K562 (cell line): ENCODE data around the gene SIGLEC14. TPM values are rescaled to one million over a fixed set of nuclear protein-coding genes. Genes with fewer than 3 reads are reported as not detected.

ENCODE experiments used
- ATAC-seq: fragments of 200-7000 bp; cut with Tn5 transposase; 3 replicates; pipeline ENCODE4 v1.9.1; 2020; ENCODE audit warnings: moderate library complexity
- BruUV-seq: library from RNA; stranded (reverse); fragments of 400-500 nt; replicated peaks from 2 replicates; lab custom pipeline; 2021; lab: Mats Ljungman, UMichigan
- CTCF ChIA-PET: fragments of 300-600 bp; formaldehyde crosslinking; extraction: SDS; loops from one replicate; lab custom pipeline; 2021; ENCODE audit warnings: low intra/inter-chr PET ratio; lab: Yijun Ruan, JAX
- POLR2A ChIA-PET: fragments of 300-600, 350-650 bp; sonication (Branson Sonifier 250); formaldehyde crosslinking; extraction: SDS; loops from one replicate; lab custom pipeline; 2021; ENCODE audit warnings: antibody characterized with exemption, inconsistent platforms; lab: Yijun Ruan, JAX
- DNase-seq, 4 experiments: peaks; one replicate each; pipeline versions ENCODE4 v3.0.0 to v3.0.0-alpha.2; 2011 to 2018; ENCODE audit warnings: low spot score in 3 of 4, mixed read lengths in 3 of 4; ENCODE audit errors: extremely low read depth in 1 of 4
- FAIRE-seq: peaks from 2 replicates; lab custom pipeline; 2011; peaks lifted over from hg19 to GRCh38; lab: Jason Lieb, UNC
- H2AFZ ChIP-seq: 2 replicates; pipeline ENCODE4 v1.6.0; 2011; ENCODE audit warnings: low read depth, low read length, control low read depth, inconsistent platforms
- H3K27ac ChIP-seq: fragments of 200-600 bp; 3 replicates; pipeline ENCODE4 v1.8.0; 2011; ENCODE audit warnings: low read depth, mild to moderate bottlenecking, control low read depth, inconsistent platforms, low read length, moderate library complexity, mixed read lengths; ENCODE audit errors: extremely low read depth
- H3K27me3 ChIP-seq, 2 experiments: fragments of 300-600 bp in 1 of 2; 2 replicates in 1 of 2; 3 replicates in 1 of 2; pipeline versions ENCODE4 v1.6.0 to v1.8.0; 2011; ENCODE audit warnings: inconsistent platforms in 2 of 2, low read length in 2 of 2, mild to moderate bottlenecking in 1 of 2, mixed read lengths in 1 of 2, moderate library complexity in 1 of 2; ENCODE audit not compliant: control insufficient read depth in 2 of 2, insufficient read depth in 2 of 2
- H3K36me3 ChIP-seq: fragments of 300-600 bp; 3 replicates; pipeline ENCODE4 v1.8.0; 2011; ENCODE audit warnings: mild to moderate bottlenecking, low read length, inconsistent platforms; ENCODE audit not compliant: control insufficient read depth, insufficient read depth
- H3K4me1 ChIP-seq, 2 experiments: fragments of 200-600 bp in 1 of 2; replicated peaks in 1 of 2; 2 replicates in 1 of 2; 3 replicates in 1 of 2; pipeline versions ENCODE4 v1.5.1 to v1.8.0; 2011; ENCODE audit warnings: inconsistent platforms in 2 of 2, low read length in 2 of 2, mild to moderate bottlenecking in 1 of 2, mixed read lengths in 1 of 2, moderate library complexity in 1 of 2; ENCODE audit not compliant: control insufficient read depth in 2 of 2, insufficient read depth in 2 of 2
- H3K4me2 ChIP-seq: 2 replicates; pipeline ENCODE4 v1.6.1; 2011; ENCODE audit warnings: low read length, control low read depth, inconsistent platforms, mixed read lengths; ENCODE audit not compliant: insufficient read depth
- H3K4me3 ChIP-seq: fragments of 200-600 bp; sonication (generic), shearing (Covaris generic); 2 replicates; pipeline ENCODE4 v1.5.1; 2016; ENCODE audit warnings: control low read depth, inconsistent platforms
- H3K79me2 ChIP-seq: fragments of 200-600 bp; 3 replicates; pipeline ENCODE4 v1.8.0; 2011; ENCODE audit warnings: low read length, inconsistent platforms; ENCODE audit not compliant: control insufficient read depth, insufficient read depth
- H3K9ac ChIP-seq, 2 experiments: 2 replicates each; pipeline versions ENCODE4 v1.6.0 to v1.6.1; 2011; ENCODE audit warnings: low read depth in 2 of 2, low read length in 2 of 2, control low read depth in 1 of 2, inconsistent platforms in 1 of 2, mild to moderate bottlenecking in 1 of 2, mixed read lengths in 1 of 2; ENCODE audit not compliant: insufficient read depth in 1 of 2
- H3K9me1 ChIP-seq: one replicate; pipeline ENCODE4 v1.6.0; 2011; ENCODE audit warnings: inconsistent platforms, mild to moderate bottlenecking, low read length, moderate library complexity; ENCODE audit not compliant: control insufficient read depth, insufficient read depth
- H3K9me3 ChIP-seq: replicated peaks from 2 replicates; pipeline ENCODE4 v1.5.1; 2011; ENCODE audit warnings: low read depth, low read length, inconsistent platforms; ENCODE audit not compliant: control insufficient read depth, insufficient read depth
- H4K20me1 ChIP-seq: replicated peaks from 2 replicates; pipeline ENCODE4 v1.6.1; 2011; ENCODE audit warnings: low read length, inconsistent platforms, mixed read lengths; ENCODE audit not compliant: control insufficient read depth, insufficient read depth
- C11orf30 ChIP-seq: fragments of 450-650 bp; IDR thresholded peaks from 2 replicates; pipeline ENCODE4 v1.6.1; 2016; ENCODE audit warnings: low read depth, mild to moderate bottlenecking
- CBFA2T3 ChIP-seq: fragments of 450-650 bp; IDR thresholded peaks from 2 replicates; pipeline ENCODE4 v1.6.1; 2017
- CCAR2 ChIP-seq: fragments of 200-400 bp; formaldehyde crosslinking; IDR thresholded peaks from 2 replicates; pipeline ENCODE4 v1.6.1; 2017; ENCODE audit warnings: mild to moderate bottlenecking, low read depth, low read length
- DEAF1 ChIP-seq: fragments of 450-650 bp; formaldehyde crosslinking; IDR thresholded peaks from 2 replicates; pipeline ENCODE4 v1.4.0; 2020; ENCODE audit warnings: mild to moderate bottlenecking, moderate library complexity
- DIDO1 ChIP-seq: fragments of 450-650 bp; IDR thresholded peaks from 2 replicates; pipeline ENCODE4 v1.6.1; 2016; ENCODE audit warnings: low read depth, missing biosample characterization, missing genetic modification characterization
- FOXK1 ChIP-seq: sonication (generic); formaldehyde crosslinking; IDR thresholded peaks from 2 replicates; pipeline ENCODE4 v1.8.0; 2022; ENCODE audit warnings: missing genetic modification reagents, mild to moderate bottlenecking, borderline replicate concordance
- HNRNPH1 ChIP-seq: fragments of 200-400 bp; formaldehyde crosslinking; optimal IDR thresholded peaks from 2 replicates; pipeline ENCODE3; 2017; ENCODE audit warnings: low read depth, mild to moderate bottlenecking, low read length, moderate library complexity
- KDM2B ChIP-seq: fragments of 250-450 bp; sonication (Bioruptor Pico); IDR thresholded peaks from 2 replicates; pipeline ENCODE4 v1.8.0; 2021; ENCODE audit warnings: mild to moderate bottlenecking, moderate library complexity
- MAZ ChIP-seq, 2 experiments: fragments of 450-650 bp in 1 of 2; sonication (generic) in 1 of 2; formaldehyde crosslinking; IDR thresholded peaks in 1 of 2; conservative IDR thresholded peaks in 1 of 2; 2 replicates each; pipeline versions ENCODE4 v1.4.0 to v1.5.0; 2020; ENCODE audit warnings: mild to moderate bottlenecking in 1 of 2, missing genetic modification reagents in 1 of 2
- PRPF4 ChIP-seq: fragments of 200-400 bp; formaldehyde crosslinking; IDR thresholded peaks from one replicate; pipeline ENCODE4 v1.6.1; 2017; ENCODE audit warnings: low read length, low read depth, mild to moderate bottlenecking; ENCODE audit not compliant: insufficient read depth, poor library complexity, severe bottlenecking
- PTRF ChIP-seq: fragments of 450-650 bp; IDR thresholded peaks from 2 replicates; pipeline ENCODE4 v1.6.1; 2016; ENCODE audit warnings: mild to moderate bottlenecking, missing genetic modification characterization, missing compliant biosample characterization
- RAD21 ChIP-seq, 2 experiments: fragments of 250-450 bp in 1 of 2; fragments of 450-650 bp in 1 of 2; sonication (Bioruptor Pico) in 1 of 2; formaldehyde crosslinking in 1 of 2; IDR thresholded peaks in 1 of 2; conservative IDR thresholded peaks in 1 of 2; 2 replicates each; pipeline versions ENCODE4 v1.4.0 to v1.8.0; 2020 to 2022; ENCODE audit warnings: mild to moderate bottlenecking in 2 of 2, moderate library complexity in 1 of 2
- RCOR1 ChIP-seq, 2 experiments: IDR thresholded peaks; 2 replicates each; pipeline ENCODE4 v1.6.1; 2012; ENCODE audit warnings: low read depth in 2 of 2, low read length in 2 of 2, borderline replicate concordance in 1 of 2, improper control_type of control experiment in 1 of 2
- SMC3 ChIP-seq: conservative IDR thresholded peaks from 2 replicates; pipeline ENCODE4 v1.6.1; 2011; ENCODE audit warnings: low read depth, low read length, improper control_type of control experiment; ENCODE audit not compliant: insufficient read depth
- ZNF174 ChIP-seq: fragments of 250-450 bp; sonication (Bioruptor Pico); IDR thresholded peaks from 2 replicates; pipeline ENCODE4 v1.4.0; 2020; ENCODE audit warnings: mild to moderate bottlenecking
- WGBS: fragments of 100-300 bp; shearing (Covaris generic); methylation state at CpG from one replicate; pipeline ENCODE4 v1.1.6; 2016; ENCODE audit warnings: low coverage, mixed read lengths; ENCODE audit not compliant: insufficient coverage; ENCODE audit errors: missing lambda C conversion rate; 5-methylcytosine and 5-hydroxymethylcytosine counted together
- in situ Hi-C: fragments of 300-500 bp; cut with MboI; formaldehyde crosslinking; loops from 4 replicates; pipeline ENCODE4 v1.15.0; 2018; ENCODE audit warnings: inconsistent platforms, mixed read lengths
- intact Hi-C: fragments of 100-400 bp; cut with micrococcal nuclease; formaldehyde crosslinking; loops from 2 replicates; pipeline ENCODE4 v1.14.2; 2022
- polyA plus RNA-seq, 8 experiments: library from polyadenylated mRNA; depleted of rRNA in 4 of 8; stranded (reverse) in 5 of 8; unstranded in 3 of 8; fragments of >200 nt; fragmentation: Nextera tagmentation in 2 of 8; fragmentation: Illumina TruSeq in 1 of 8; extraction: Ambion mirVana in 2 of 8; extraction: Trizol in 1 of 8; gene quantifications; 2 replicates each; pipeline versions ENCODE4 v1.2.1 to v1.2.3, GENCODE V29; 2011 to 2014; ENCODE audit warnings: inconsistent platforms in 1 of 8, missing spikeins in 1 of 8
- total RNA-seq, 7 experiments: library from RNA; depleted of rRNA in 6 of 7; stranded (reverse); fragments of >200 nt in 6 of 7; fragmentation: Illumina TruSeq in 2 of 7; extraction: Trizol in 2 of 7; gene quantifications; 2 replicates each; pipeline versions ENCODE4 v1.2.1 to v1.2.3, GENCODE V29; 2011 to 2021; ENCODE audit warnings: low replicate concordance in 1 of 7
- TF ChIP-seq, protein P1 (sequence below): sonication (generic); formaldehyde crosslinking; IDR thresholded peaks from 2 replicates; pipeline ENCODE4 v1.8.0; 2022; ENCODE audit warnings: mild to moderate bottlenecking, missing genetic modification reagents
- TF ChIP-seq, protein P2 (sequence below), 3 experiments: IDR thresholded peaks in 2 of 3; conservative IDR thresholded peaks in 1 of 3; 2 replicates each; pipeline ENCODE4 v1.5.1; 2011 to 2012; ENCODE audit warnings: low read length in 3 of 3, mild to moderate bottlenecking in 3 of 3, control low read depth in 2 of 3, improper control_type of control experiment in 1 of 3, inconsistent platforms in 1 of 3, low read depth in 1 of 3, mixed read lengths in 1 of 3, moderate library complexity in 1 of 3; ENCODE audit not compliant: insufficient read depth in 2 of 3

The SIGLEC14 gene
- total and polyA plus RNA-seq, 9 of the 15 experiments (the other 6 are each of a cell fraction or from before 2014, with no cell fraction given): not detected

DNA sequence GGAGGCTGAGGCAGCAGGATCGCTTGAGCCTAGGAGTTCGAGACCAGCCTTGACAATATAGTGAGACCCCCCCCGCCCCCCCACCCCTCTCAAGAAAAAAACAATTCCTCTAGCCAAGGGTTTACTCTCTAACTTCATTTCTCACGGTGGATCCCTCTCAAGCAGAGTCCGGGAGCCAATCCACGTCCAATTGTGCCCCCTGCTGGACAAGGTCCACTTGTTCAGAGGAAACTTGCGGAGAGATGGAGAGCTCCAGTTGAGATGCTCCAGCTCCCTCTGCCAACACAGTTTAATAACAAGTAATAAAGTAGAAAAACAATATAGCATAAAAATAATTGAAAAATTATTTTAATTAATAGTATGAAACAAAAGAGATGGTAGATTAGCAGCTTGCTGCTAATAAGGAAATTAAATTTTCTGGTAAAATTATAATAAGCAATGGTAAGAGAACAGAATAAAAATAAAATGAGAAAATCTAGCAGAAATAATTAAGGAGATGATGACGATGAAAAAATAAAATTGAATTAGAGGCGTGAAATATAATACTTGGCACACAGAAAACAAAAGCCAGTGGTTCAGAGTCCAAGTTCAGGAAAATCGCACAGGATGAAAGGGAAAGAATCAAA, 14.5 kb upstream of the SIGLEC14 start:
- ChIA-PET CTCF (interaction anchor here (0.6 to 3.1 kb wide), 4 partner anchors 236 to 322 kb away, joined by 5 to 20 read pairs (median 6); no protein-coding TSS in a partner anchor), POLR2A (interaction anchor here (0.6 to 1.0 kb wide), 4 partner anchors 18 to 539 kb away, joined by 3 read pairs; no protein-coding TSS in a partner anchor)
- FAIRE-seq (peak; percentile 94), ATAC-seq (peak; percentile 94), DNase-seq (peak; percentile 77 to 91 (median 80))
- 11% methylated on average over 8 of the region's 10 CpGs for WGBS
- H3K9me1 ChIP-seq: no peaks in the 10 kb centered on the region
- no peak overlapping the region for H3K27ac ChIP-seq
- intact Hi-C loops (loop anchor here (1.0 to 2.0 kb wide), 2 partner anchors 116 to 149 kb away; no protein-coding TSS in a partner anchor), in situ Hi-C loops (loop anchor here (5.0 to 25.0 kb wide), 2 partner anchors 324 to 499 kb away; no protein-coding TSS in a partner anchor)
- H3K27me3 ChIP-seq: no peaks in the 10 kb centered on the region
- no peaks in the 10 kb centered on the region for H3K9me3 ChIP-seq
- no peak overlapping the region for H3K9ac ChIP-seq
- H4K20me1 ChIP-seq: no peaks in the 10 kb centered on the region
- no peaks in the 10 kb centered on the region for H3K36me3 ChIP-seq
- H3K4me2 ChIP-seq: no peak overlapping the region
- no TSS peak for BruUV-seq
- H3K4me1 ChIP-seq: peaks cover 0 to 2% of the 10 kb centered on the region in 2 experiments; a peak in 2 of 5 replicates
- H3K79me2 ChIP-seq: no peaks in the 10 kb centered on the region
- H3K4me3 ChIP-seq: no peak overlapping the region
- no peak overlapping the region for H2AFZ ChIP-seq
- no peak for TF ChIP-seq FOXK1 (CRISPR knock-in tag)
- TF ChIP-seq RAD21 (CRISPR knock-in tag; conservative IDR thresholded peaks at IDR 0.05 in 1 of 2, IDR thresholded peaks at IDR 0.05 in 1 of 2): peak; percentile 75 to 89
- TF ChIP-seq SMC3: peak; percentile 90
- peak; percentile 17; the same call in 1 of the 2 replicates for TF ChIP-seq C11orf30
- peak in 1 of 2 experiments; percentile 34; a peak in 2 of 4 replicates for TF ChIP-seq MAZ (CRISPR knock-in tag; conservative IDR thresholded peaks at IDR 0.05 in 1 of 2, IDR thresholded peaks at IDR 0.05 in 1 of 2)
- no peak for TF ChIP-seq PRPF4
- no peak for TF ChIP-seq CBFA2T3
- TF ChIP-seq, protein P1, sequence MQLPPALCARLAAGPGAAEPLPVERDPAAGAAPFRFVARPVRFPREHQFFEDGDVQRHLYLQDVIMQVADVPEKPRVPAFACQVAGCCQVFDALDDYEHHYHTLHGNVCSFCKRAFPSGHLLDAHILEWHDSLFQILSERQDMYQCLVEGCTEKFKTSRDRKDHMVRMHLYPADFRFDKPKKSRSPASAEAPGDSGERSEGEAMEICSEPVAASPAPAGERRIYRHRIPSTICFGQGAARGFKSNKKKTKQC (CRISPR knock-in tag): no peak
- no peak for TF ChIP-seq ZNF174 (CRISPR knock-in tag)
- TF ChIP-seq RCOR1 (IDR thresholded peaks at IDR 0.05; ENCODE audit: borderline replicate concordance in 1 of 2, low read depth in 2 of 2, low read length in 2 of 2): peak in 1 of 2 experiments; percentile 74; a peak in 1 of 4 replicates
- TF ChIP-seq DIDO1 (tag): no peak
- TF ChIP-seq CCAR2: no peak
- TF ChIP-seq HNRNPH1: no peak
- no peak for TF ChIP-seq PTRF (tag)
- no peak for TF ChIP-seq KDM2B
- TF ChIP-seq, protein P2, sequence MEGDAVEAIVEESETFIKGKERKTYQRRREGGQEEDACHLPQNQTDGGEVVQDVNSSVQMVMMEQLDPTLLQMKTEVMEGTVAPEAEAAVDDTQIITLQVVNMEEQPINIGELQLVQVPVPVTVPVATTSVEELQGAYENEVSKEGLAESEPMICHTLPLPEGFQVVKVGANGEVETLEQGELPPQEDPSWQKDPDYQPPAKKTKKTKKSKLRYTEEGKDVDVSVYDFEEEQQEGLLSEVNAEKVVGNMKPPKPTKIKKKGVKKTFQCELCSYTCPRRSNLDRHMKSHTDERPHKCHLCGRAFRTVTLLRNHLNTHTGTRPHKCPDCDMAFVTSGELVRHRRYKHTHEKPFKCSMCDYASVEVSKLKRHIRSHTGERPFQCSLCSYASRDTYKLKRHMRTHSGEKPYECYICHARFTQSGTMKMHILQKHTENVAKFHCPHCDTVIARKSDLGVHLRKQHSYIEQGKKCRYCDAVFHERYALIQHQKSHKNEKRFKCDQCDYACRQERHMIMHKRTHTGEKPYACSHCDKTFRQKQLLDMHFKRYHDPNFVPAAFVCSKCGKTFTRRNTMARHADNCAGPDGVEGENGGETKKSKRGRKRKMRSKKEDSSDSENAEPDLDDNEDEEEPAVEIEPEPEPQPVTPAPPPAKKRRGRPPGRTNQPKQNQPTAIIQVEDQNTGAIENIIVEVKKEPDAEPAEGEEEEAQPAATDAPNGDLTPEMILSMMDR (IDR thresholded peaks at IDR 0.05 in 2 of 3, conservative IDR thresholded peaks at IDR 0.05 in 1 of 3; ENCODE audit: insufficient read depth in 2 of 3, low read depth in 1 of 3, low read length in 3 of 3): peak; percentile 74 to 89 (median 88)
- peak; percentile 66; the same call in 1 of the 2 replicates for TF ChIP-seq DEAF1 (CRISPR knock-in tag)
